ENCODE data around the gene RNF213. TPM values are rescaled to one million over a fixed set of nuclear protein-coding genes. Genes with fewer than 3 reads are reported as not detected.
"Not testable (repeated sequence)": the region's sequence is repeated elsewhere in the genome, so short reads cannot be mapped to it uniquely, and the experiment has no call there.

The RNF213 gene
- total RNA-seq, 1 donor from 2014 or later = 228 TPM

DNA sequence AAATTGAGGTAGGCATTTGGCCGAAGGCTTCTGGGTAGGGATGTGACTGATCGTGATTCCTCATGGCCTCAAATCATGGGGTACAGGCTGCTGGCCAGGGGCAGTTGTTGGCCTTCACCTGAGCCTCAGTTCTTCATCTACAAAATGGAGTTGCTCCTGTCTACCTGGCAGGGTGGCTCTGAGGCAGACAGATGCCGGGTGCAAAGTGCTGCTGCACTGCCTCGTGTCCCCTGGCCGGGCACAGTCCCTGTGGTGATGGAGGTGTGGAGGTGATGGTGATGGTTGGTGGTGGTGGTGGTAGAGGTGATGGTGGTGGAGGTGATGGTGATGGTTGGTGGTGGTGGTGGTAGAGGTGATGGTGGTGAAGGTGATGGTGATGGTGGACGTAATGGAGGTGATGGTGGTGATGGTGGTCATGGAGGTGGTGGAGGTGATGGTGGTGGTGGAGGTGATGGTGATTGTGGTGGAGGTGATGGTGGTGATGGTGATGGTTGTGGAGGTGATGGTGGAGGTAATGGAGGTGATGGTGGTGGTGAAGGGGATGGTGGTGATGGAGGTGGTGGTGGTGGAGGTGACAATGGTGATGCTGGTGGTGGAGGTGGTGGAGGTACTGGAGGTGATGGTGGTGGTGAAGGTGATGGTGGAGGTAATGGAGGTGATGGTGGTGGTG is 52.6 kb downstream of the RNF213 start:
- H3K4me1 Mint-ChIP-seq = no peaks in the 10 kb centered on the region

DNA sequence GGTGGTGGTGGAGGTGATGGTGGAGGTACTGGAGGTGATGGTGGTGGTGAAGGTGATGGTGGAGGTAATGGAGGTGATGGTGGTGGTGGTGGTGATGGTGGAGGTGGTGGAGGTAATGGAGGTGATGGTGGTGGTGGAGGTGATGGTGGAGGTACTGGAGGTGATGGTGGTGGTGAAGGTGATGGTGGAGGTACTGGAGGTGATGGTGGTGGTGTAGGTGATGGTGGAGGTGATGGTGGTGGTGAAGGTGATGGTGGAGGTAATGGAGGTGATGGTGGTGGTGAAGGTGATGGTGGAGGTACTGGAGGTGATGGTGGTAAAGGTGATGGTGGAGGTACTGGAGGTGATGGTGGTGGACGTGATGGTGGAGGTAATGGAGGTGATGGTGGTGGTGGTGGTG is 53.3 kb downstream of the RNF213 start:
- ATAC-seq (ENCODE audit: low read depth) = not testable (repeated sequence)
- H3K36me3 Mint-ChIP-seq (ENCODE audit: low read depth) = peaks cover 71% of the 10 kb centered on the region

More for the DNA sequence above, 52.6 kb downstream of the RNF213 start:
- intact Hi-C loops (cut with micrococcal nuclease) = no loop called here
- Mint-ChIP-seq H3K27me3 (no peaks in the 10 kb centered on the region), H3K4me3 (no peak overlapping the region), H3K27ac (no peak overlapping the region), H3K36me3 (ENCODE audit: low read depth) (peaks cover 73% of the 10 kb centered on the region), H3K9me3 (no peaks in the 10 kb centered on the region)
- TF ChIP-seq, protein P1, sequence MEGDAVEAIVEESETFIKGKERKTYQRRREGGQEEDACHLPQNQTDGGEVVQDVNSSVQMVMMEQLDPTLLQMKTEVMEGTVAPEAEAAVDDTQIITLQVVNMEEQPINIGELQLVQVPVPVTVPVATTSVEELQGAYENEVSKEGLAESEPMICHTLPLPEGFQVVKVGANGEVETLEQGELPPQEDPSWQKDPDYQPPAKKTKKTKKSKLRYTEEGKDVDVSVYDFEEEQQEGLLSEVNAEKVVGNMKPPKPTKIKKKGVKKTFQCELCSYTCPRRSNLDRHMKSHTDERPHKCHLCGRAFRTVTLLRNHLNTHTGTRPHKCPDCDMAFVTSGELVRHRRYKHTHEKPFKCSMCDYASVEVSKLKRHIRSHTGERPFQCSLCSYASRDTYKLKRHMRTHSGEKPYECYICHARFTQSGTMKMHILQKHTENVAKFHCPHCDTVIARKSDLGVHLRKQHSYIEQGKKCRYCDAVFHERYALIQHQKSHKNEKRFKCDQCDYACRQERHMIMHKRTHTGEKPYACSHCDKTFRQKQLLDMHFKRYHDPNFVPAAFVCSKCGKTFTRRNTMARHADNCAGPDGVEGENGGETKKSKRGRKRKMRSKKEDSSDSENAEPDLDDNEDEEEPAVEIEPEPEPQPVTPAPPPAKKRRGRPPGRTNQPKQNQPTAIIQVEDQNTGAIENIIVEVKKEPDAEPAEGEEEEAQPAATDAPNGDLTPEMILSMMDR (IDR thresholded peaks at IDR 0.05) = no peak
- DNase-seq = no peak
- ChIA-PET CTCF (no interaction called here), POLR2A (no interaction called here)
- ATAC-seq (ENCODE audit: low read depth) = no peak

DNA sequence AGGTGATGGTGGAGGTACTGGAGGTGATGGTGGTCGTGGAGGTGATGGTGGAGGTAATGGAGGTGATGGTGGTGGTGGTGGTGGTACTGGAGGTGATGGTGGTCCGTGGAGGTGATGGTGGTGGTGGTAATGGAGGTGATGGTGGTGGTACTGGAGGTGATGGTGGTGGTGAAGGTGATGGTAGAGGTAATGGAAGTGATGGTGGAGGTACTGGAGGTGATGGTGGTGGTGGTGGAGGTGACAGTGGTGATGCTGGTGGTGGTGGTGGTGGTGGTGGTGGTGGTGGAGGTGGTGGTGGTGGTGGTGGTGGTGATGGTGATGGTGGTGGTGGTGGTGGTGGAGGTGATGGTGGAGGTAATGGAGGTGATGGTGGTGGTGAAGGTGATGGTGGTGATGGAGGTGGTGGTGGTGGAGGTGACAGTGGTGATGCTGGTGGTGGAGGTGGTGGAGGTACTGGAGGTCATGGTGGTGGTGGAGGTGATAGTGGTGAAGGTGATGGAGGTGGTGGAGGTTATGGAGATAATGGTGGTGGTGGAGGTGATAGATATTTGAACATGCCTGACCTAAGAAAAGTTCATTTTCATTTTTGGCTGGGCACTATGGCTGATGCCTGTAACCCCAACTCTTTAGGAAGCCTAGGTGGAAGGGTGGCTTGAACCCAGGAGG is 55.0 kb downstream of the RNF213 start:
- no peak for ATAC-seq (ENCODE audit: low read depth)

More for the DNA sequence above, 53.3 kb downstream of the RNF213 start:
- DNase-seq; H3K9me3 Mint-ChIP-seq; POLR2A ChIA-PET; H3K4me3 Mint-ChIP-seq; CTCF ChIA-PET; H3K27ac Mint-ChIP-seq; H3K27me3 Mint-ChIP-seq; intact Hi-C loops (cut with micrococcal nuclease); H3K4me1 Mint-ChIP-seq: not testable (repeated sequence)

DNA sequence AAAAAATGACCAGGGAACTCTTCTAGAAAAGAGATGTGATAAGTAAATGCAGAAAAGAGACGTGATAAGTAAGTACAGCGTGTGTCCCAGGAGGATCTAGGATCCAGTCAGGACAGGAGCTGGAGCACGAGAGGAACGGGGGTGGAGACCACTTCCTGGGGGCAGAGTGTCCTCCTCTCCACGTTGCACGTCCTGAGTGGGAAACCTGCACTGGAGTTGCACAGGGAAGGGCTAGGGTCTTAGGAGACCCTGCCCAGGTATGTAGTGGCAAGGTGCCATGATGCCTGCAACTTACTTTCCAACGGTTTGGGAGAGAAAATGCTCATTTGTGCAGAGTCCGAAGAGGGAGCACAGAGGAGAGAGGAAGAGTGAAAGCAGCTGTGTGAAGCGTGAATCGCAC is 55.8 kb downstream of the RNF213 start:
- no peak for ATAC-seq (ENCODE audit: low read depth)
- no peak for DNase-seq
- TF ChIP-seq, protein P1 (IDR thresholded peaks at IDR 0.05) = no peak
- Mint-ChIP-seq H3K27me3 (no peaks in the 10 kb centered on the region), H3K4me1 (no peaks in the 10 kb centered on the region), H3K36me3 (ENCODE audit: low read depth) (peaks cover 73% of the 10 kb centered on the region), H3K9me3 (no peaks in the 10 kb centered on the region), H3K4me3 (no peak overlapping the region), H3K27ac (no peak overlapping the region)
- ChIA-PET CTCF (no interaction called here), POLR2A (no interaction called here)
- intact Hi-C loops (cut with micrococcal nuclease) = no loop called here

More for the DNA sequence above, 55.0 kb downstream of the RNF213 start:
- intact Hi-C loops (cut with micrococcal nuclease) = no loop called here
- Mint-ChIP-seq H3K9me3 (no peaks in the 10 kb centered on the region), H3K36me3 (ENCODE audit: low read depth) (peaks cover 72% of the 10 kb centered on the region), H3K4me3 (no peak overlapping the region), H3K27ac (no peak overlapping the region), H3K27me3 (no peaks in the 10 kb centered on the region), H3K4me1 (no peaks in the 10 kb centered on the region)
- CTCF ChIA-PET = no interaction called here
- POLR2A ChIA-PET = no interaction called here
- TF ChIP-seq, protein P1 (IDR thresholded peaks at IDR 0.05) = no peak
- no peak for DNase-seq

DNA sequence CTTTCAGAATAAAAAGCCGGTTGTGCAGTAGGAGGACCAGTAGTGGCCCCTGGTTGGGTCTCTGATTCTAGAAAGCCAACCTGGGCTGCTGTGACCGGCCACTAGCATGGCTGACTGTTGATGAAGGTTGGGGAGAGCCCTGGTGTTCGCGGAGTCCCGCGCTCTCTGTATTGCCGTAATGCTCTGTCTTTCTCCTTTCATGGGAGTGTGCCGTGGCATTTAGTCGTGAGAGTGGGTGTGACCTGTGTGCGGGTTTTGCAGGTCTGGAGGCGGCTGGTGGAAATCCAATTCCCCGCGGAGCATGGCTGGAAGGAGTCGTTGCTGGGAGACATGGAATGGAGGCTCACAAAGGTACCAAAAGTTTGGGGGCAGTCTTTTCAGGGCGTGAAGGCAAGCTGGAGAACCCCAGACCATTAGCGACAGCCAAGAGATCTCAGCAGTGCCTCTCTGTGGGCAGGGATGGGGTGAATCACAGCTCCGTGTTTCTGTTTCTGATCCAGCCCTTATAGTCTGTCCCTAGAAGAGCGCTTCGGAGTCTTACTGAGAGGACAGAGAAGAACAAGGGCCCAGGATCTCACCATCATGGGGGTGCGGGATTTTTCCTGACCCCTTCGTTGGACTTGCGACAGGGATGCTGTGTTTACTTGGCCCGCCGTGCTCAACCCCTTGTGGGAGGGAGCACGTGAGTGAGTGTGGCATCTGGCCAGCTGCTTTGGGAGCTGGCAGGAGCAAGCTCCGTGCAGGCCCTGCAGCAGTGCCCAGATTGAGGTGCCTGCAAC is 56.5 kb downstream of the RNF213 start:
- intact Hi-C loops (cut with micrococcal nuclease) = no loop called here
- CTCF ChIA-PET = no interaction called here
- Mint-ChIP-seq H3K4me1 (no peaks in the 10 kb centered on the region), H3K9me3 (no peaks in the 10 kb centered on the region), H3K27ac (no peak overlapping the region), H3K4me3 (no peak overlapping the region), H3K36me3 (ENCODE audit: low read depth) (peaks cover 73% of the 10 kb centered on the region), H3K27me3 (no peaks in the 10 kb centered on the region)
- TF ChIP-seq, protein P1 (IDR thresholded peaks at IDR 0.05) = no peak
- ATAC-seq (ENCODE audit: low read depth) (no peak), DNase-seq (no peak)
- POLR2A ChIA-PET = no interaction called here

All from activated B cell treated with CpG ODN at 0.5 μM for 24 hours (primary cell).